IMR-90 (cell line): ENCODE results near the gene SYCP2. TPM values are rescaled to one million over a fixed set of nuclear protein-coding genes. Genes with fewer than 3 reads are reported as not detected.

Experiments used
- ATAC-seq: fragments of 200-7000 bp; cut with Tn5 transposase; 2 replicates; pipeline ENCODE4 v1.9.1; 2020; ENCODE audit warnings: low read depth, mild to moderate bottlenecking, moderate library complexity
- BruUV-seq: library from RNA; stranded (reverse); fragments of 400-500 nt; replicated peaks from 2 replicates; lab custom pipeline; 2021; lab: Mats Ljungman, UMichigan
- CTCF ChIA-PET: fragments of 300-600 bp; formaldehyde crosslinking; extraction: SDS; loops from one replicate; lab custom pipeline; 2021; ENCODE audit warnings: antibody characterized with exemption; lab: Yijun Ruan, JAX
- POLR2A ChIA-PET: fragments of 300-600 bp; sonication (Branson Sonifier 250); formaldehyde crosslinking; loops from one replicate; lab custom pipeline; 2022; ENCODE audit warnings: antibody characterized with exemption; ENCODE audit not compliant: unreplicated experiment; lab: Charles Lee
- DNase-seq: peaks from one replicate; pipeline ENCODE4 v3.0.0; 2013
- H2AFZ ChIP-seq: replicated peaks from 2 replicates; pipeline ENCODE3; 2013; ENCODE audit warnings: low read length, mild to moderate bottlenecking; ENCODE audit not compliant: poor library complexity
- H2AK5ac ChIP-seq: 2 replicates; pipeline ENCODE4 v1.6.1; 2013; ENCODE audit warnings: low read depth, low read length, inconsistent platforms
- H2AK9ac ChIP-seq: replicated peaks from 2 replicates; pipeline ENCODE3; 2013; ENCODE audit warnings: mild to moderate bottlenecking, low read depth, low read length, moderate library complexity; ENCODE audit not compliant: poor library complexity
- H2BK120ac ChIP-seq: 2 replicates; pipeline ENCODE4 v1.6.1; 2013; ENCODE audit warnings: low read depth, low read length, inconsistent platforms
- H2BK15ac ChIP-seq: 3 replicates; pipeline ENCODE4 v1.6.1; 2013; ENCODE audit warnings: low read depth, low read length, inconsistent platforms
- H2BK20ac ChIP-seq: 2 replicates; pipeline ENCODE4 v1.6.1; 2013; ENCODE audit warnings: low read depth, mild to moderate bottlenecking, inconsistent platforms, low read length, moderate library complexity
- H2BK5ac ChIP-seq: 2 replicates; pipeline ENCODE4 v1.6.1; 2013; ENCODE audit warnings: mild to moderate bottlenecking, low read depth, low read length, inconsistent platforms; ENCODE audit not compliant: poor library complexity, severe bottlenecking
- H3K14ac ChIP-seq: replicated peaks from 2 replicates; pipeline ENCODE4 v1.6.1; 2013; ENCODE audit warnings: low read depth, low read length, inconsistent platforms
- H3K18ac ChIP-seq: 2 replicates; pipeline ENCODE4 v1.6.1; 2013; ENCODE audit warnings: low read depth, low read length, control low read depth
- H3K23ac ChIP-seq: 2 replicates; pipeline ENCODE4 v1.6.1; 2013; ENCODE audit warnings: low read depth, low read length, inconsistent platforms
- H3K27ac ChIP-seq: 2 replicates; pipeline ENCODE4 v1.5.1; 2013; ENCODE audit warnings: mild to moderate bottlenecking, control low read depth, low read length; ENCODE audit not compliant: insufficient read depth
- H3K27me3 ChIP-seq: 2 replicates; pipeline ENCODE4 v1.6.1; 2013; ENCODE audit warnings: low read length; ENCODE audit not compliant: control insufficient read depth, insufficient read depth
- H3K36me3 ChIP-seq: 2 replicates; pipeline ENCODE4 v1.6.1; 2013; ENCODE audit warnings: low read length, mixed read lengths; ENCODE audit not compliant: control insufficient read depth, insufficient read depth
- H3K4ac ChIP-seq: 2 replicates; pipeline ENCODE4 v1.6.1; 2013; ENCODE audit warnings: low read depth, low read length, inconsistent platforms
- H3K4me1 ChIP-seq: 2 replicates; pipeline ENCODE4 v1.6.1; 2013; ENCODE audit warnings: low read length, mixed read lengths; ENCODE audit not compliant: control insufficient read depth, insufficient read depth
- H3K4me2 ChIP-seq: 2 replicates; pipeline ENCODE4 v1.6.1; 2013; ENCODE audit warnings: low read depth, mild to moderate bottlenecking, control low read depth, low read length, moderate library complexity
- H3K4me3 ChIP-seq: 2 replicates; pipeline ENCODE4 v1.5.1; 2013; ENCODE audit warnings: low read depth, mild to moderate bottlenecking, control low read depth, low read length, moderate library complexity; ENCODE audit not compliant: insufficient read depth
- H3K56ac ChIP-seq: 2 replicates; pipeline ENCODE4 v1.6.1; 2013; ENCODE audit warnings: low read length, inconsistent platforms; ENCODE audit not compliant: insufficient read depth; ENCODE audit errors: extremely low read depth
- H3K79me1 ChIP-seq, 2 experiments: 2 replicates each; pipeline ENCODE4 v1.6.1; 2013; ENCODE audit warnings: low read length in 2 of 2, inconsistent platforms in 1 of 2, low read depth in 1 of 2
- H3K9ac ChIP-seq: 2 replicates; pipeline ENCODE4 v1.6.1; 2013; ENCODE audit warnings: low read depth, low read length, control low read depth
- H3K9me1 ChIP-seq: 2 replicates; pipeline ENCODE4 v1.6.1; 2013; ENCODE audit warnings: low read length, inconsistent platforms; ENCODE audit not compliant: insufficient read depth
- H3K9me3 ChIP-seq: 2 replicates; pipeline ENCODE4 v1.6.1; 2013; ENCODE audit warnings: low read length; ENCODE audit not compliant: control insufficient read depth, insufficient read depth
- H4K20me1 ChIP-seq: 2 replicates; pipeline ENCODE4 v1.6.1; 2013; ENCODE audit warnings: low read length, inconsistent platforms; ENCODE audit not compliant: insufficient read depth
- H4K5ac ChIP-seq: 2 replicates; pipeline ENCODE4 v1.6.1; 2013; ENCODE audit warnings: mild to moderate bottlenecking, low read depth, low read length, control low read depth
- H4K8ac ChIP-seq, 2 experiments: 2 replicates each; pipeline ENCODE4 v1.6.1; 2013; ENCODE audit warnings: low read depth in 2 of 2, low read length in 2 of 2, control low read depth in 1 of 2, inconsistent platforms in 1 of 2
- H4K91ac ChIP-seq: 2 replicates; pipeline ENCODE4 v1.6.1; 2013; ENCODE audit warnings: low read depth, low read length, inconsistent platforms; ENCODE audit not compliant: insufficient read depth
- CEBPB ChIP-seq: IDR thresholded peaks from 2 replicates; pipeline ENCODE4 v1.6.1; 2012; ENCODE audit warnings: low read depth, low read length, improper control_type of control experiment
- CHD1 ChIP-seq: IDR thresholded peaks from 2 replicates; pipeline ENCODE4 v1.6.1; 2012; ENCODE audit warnings: low read depth, low read length, improper control_type of control experiment
- FOS ChIP-seq: fragments of 150-350 bp; IDR thresholded peaks from 2 replicates; pipeline ENCODE4 v1.6.1; 2016; ENCODE audit warnings: low read depth, low read length
- MAFK ChIP-seq: IDR thresholded peaks from 2 replicates; pipeline ENCODE4 v1.6.1; 2012; ENCODE audit warnings: low read depth, low read length, improper control_type of control experiment
- MAZ ChIP-seq: IDR thresholded peaks from 2 replicates; pipeline ENCODE4 v1.6.1; 2012; ENCODE audit warnings: low read depth, mild to moderate bottlenecking, low read length, improper control_type of control experiment, moderate library complexity, borderline replicate concordance
- MXI1 ChIP-seq: IDR thresholded peaks from 2 replicates; pipeline ENCODE4 v1.6.1; 2012; ENCODE audit warnings: low read depth, mild to moderate bottlenecking, low read length, moderate library complexity, borderline replicate concordance
- NFE2L2 ChIP-seq: fragments of 150-350 bp; IDR thresholded peaks from 2 replicates; pipeline ENCODE4 v1.6.1; 2016; ENCODE audit warnings: low read depth, mild to moderate bottlenecking, low read length
- RAD21 ChIP-seq: IDR thresholded peaks from 2 replicates; pipeline ENCODE4 v1.6.1; 2012; ENCODE audit warnings: low read length, improper control_type of control experiment
- RCOR1 ChIP-seq: IDR thresholded peaks from 2 replicates; pipeline ENCODE4 v1.6.1; 2012; ENCODE audit warnings: mild to moderate bottlenecking, low read length, improper control_type of control experiment; ENCODE audit not compliant: insufficient replicate concordance
- RFX5 ChIP-seq: IDR thresholded peaks from 2 replicates; pipeline ENCODE4 v1.8.0; 2012; ENCODE audit warnings: low read depth, mild to moderate bottlenecking, low read length, moderate library complexity
- SMC3 ChIP-seq: fragments of 150-350 bp; IDR thresholded peaks from 2 replicates; pipeline ENCODE4 v1.6.1; 2016; ENCODE audit warnings: low read depth, mild to moderate bottlenecking, antibody characterized with exemption, low read length, moderate library complexity
- USF2 ChIP-seq: fragments of 150-350 bp; IDR thresholded peaks from 2 replicates; pipeline ENCODE4 v1.6.1; 2017; ENCODE audit warnings: mild to moderate bottlenecking, antibody characterized with exemption, low read length, low read depth
- WGBS, 2 experiments: methylation state at CpG; one replicate each; pipeline versions ENCODE4 v1.1.5 to v1.1.7; 2013; ENCODE audit warnings: missing lambda C conversion rate in 2 of 2; ENCODE audit not compliant: insufficient read length in 1 of 2; ENCODE audit errors: extremely low coverage in 2 of 2; 5-methylcytosine and 5-hydroxymethylcytosine counted together
- dilution Hi-C: fragments of 300-500 bp; cut with HindIII; formaldehyde crosslinking; loops from one replicate; pipeline ENCODE4 v1.14.3; 2018; ENCODE audit warnings: low sequenced_read_pairs; ENCODE audit not compliant: unreplicated experiment
- in situ Hi-C: fragments of 300-500 bp; cut with MboI; formaldehyde crosslinking; loops from 3 replicates; pipeline ENCODE4 v1.14.3; 2019; ENCODE audit warnings: low sequenced_read_pairs, inconsistent platforms, mixed read lengths
- intact Hi-C: fragments of 100-400 bp; cut with micrococcal nuclease; formaldehyde crosslinking; loops from 2 replicates; pipeline ENCODE4 v1.10.0; 2022
- polyA plus RNA-seq, 3 experiments: library from polyadenylated mRNA; depleted of rRNA; stranded (reverse); fragments of >200 nt; gene quantifications; 2 replicates each; pipeline ENCODE4 v1.2.3, GENCODE V29; 2012; ENCODE audit warnings: low replicate concordance in 1 of 3
- total RNA-seq: library from RNA; depleted of rRNA; stranded (reverse); fragments of >200 nt; gene quantifications from 2 replicates; pipeline ENCODE4 v1.2.3, GENCODE V29; 2012
- TF ChIP-seq, protein P1 (sequence below): fragments of 150-350 bp; IDR thresholded peaks from 2 replicates; pipeline ENCODE4 v1.6.1; 2016; ENCODE audit warnings: low read depth, mild to moderate bottlenecking, low read length, moderate library complexity, borderline replicate concordance

SYCP2 gene
- total and polyA plus RNA-seq, 2 of the 4 experiments (the other 2 are of a cell fraction), result 0.18 to 0.31 TPM

GRCh38 chr20:59857966-59858365 is 75.5 kb downstream of the SYCP2 start:
- H2AK5ac ChIP-seq, result no peak overlapping the region
- H2BK20ac ChIP-seq, result no peak overlapping the region
- no peak overlapping the region for H3K27ac ChIP-seq
- H2BK5ac ChIP-seq, result no peak overlapping the region
- no peaks in the 10 kb centered on the region for H3K9me1 ChIP-seq
- H3K56ac ChIP-seq, result no peak overlapping the region
- H4K5ac ChIP-seq, result no peak overlapping the region
- in situ Hi-C loops, result no loop called here
- no peaks in the 10 kb centered on the region for H3K4me1 ChIP-seq
- no peak overlapping the region for H3K4me3 ChIP-seq
- dilution Hi-C loops, result no loop called here
- CTCF ChIA-PET, result no interaction called here
- H3K4ac ChIP-seq, result no peak overlapping the region
- no peak overlapping the region for H2BK15ac ChIP-seq
- BruUV-seq, result no TSS peak
- no peak overlapping the region for H2AK9ac ChIP-seq
- H3K23ac ChIP-seq, result no peak overlapping the region
- no peak overlapping the region for H2AFZ ChIP-seq
- DNase-seq (no peak), ATAC-seq (no peak)
- H3K14ac ChIP-seq, result no peak overlapping the region
- no peaks in the 10 kb centered on the region for H3K27me3 ChIP-seq
- intact Hi-C loops, result no loop called here
- H3K4me2 ChIP-seq, result no peak overlapping the region
- H4K20me1 ChIP-seq, result no peaks in the 10 kb centered on the region
- H3K36me3 ChIP-seq, result no peaks in the 10 kb centered on the region
- no peaks in the 10 kb centered on the region for H3K9me3 ChIP-seq
- H3K79me1 ChIP-seq, result no peaks in the 10 kb centered on the region
- H3K9ac ChIP-seq, result no peak overlapping the region
- H4K8ac ChIP-seq, result no peak overlapping the region
- no peak overlapping the region for H2BK120ac ChIP-seq
- no peak overlapping the region for H4K91ac ChIP-seq
- TF ChIP-seq SMC3 (no peak), USF2 (no peak), CHD1 (no peak), RAD21 (no peak), NFE2L2 (no peak), RCOR1 (no peak), MAFK (no peak), MAZ (no peak), MXI1 (no peak), RFX5 (no peak), CEBPB (no peak), FOS (no peak)
- TF ChIP-seq, protein P1, sequence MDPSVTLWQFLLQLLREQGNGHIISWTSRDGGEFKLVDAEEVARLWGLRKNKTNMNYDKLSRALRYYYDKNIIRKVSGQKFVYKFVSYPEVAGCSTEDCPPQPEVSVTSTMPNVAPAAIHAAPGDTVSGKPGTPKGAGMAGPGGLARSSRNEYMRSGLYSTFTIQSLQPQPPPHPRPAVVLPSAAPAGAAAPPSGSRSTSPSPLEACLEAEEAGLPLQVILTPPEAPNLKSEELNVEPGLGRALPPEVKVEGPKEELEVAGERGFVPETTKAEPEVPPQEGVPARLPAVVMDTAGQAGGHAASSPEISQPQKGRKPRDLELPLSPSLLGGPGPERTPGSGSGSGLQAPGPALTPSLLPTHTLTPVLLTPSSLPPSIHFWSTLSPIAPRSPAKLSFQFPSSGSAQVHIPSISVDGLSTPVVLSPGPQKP, result no peak
- no CpG with 5 or more reads among the region's 2 CpGs for WGBS, 2 experiments
- POLR2A ChIA-PET, result no interaction called here
- H3K18ac ChIP-seq, result no peak overlapping the region
